A673 (cell line): ENCODE data around the gene FHL2. TPM values are rescaled to one million over a fixed set of nuclear protein-coding genes. Genes with fewer than 3 reads are reported as not detected.

ENCODE experiments used
- BruUV-seq: library from RNA; stranded (reverse); fragments of 400-500 nt; replicated peaks from 2 replicates; lab custom pipeline; 2021; lab: Mats Ljungman, UMichigan
- CTCF ChIA-PET: fragments of 300-600 bp; sonication (Branson Sonifier 250); formaldehyde crosslinking; loops from one replicate; lab custom pipeline; 2022; ENCODE audit warnings: antibody characterized with exemption; lab: Charles Lee
- POLR2A ChIA-PET: fragments of 300-600 bp; sonication (Branson Sonifier 250); formaldehyde crosslinking; loops from one replicate; lab custom pipeline; 2022; ENCODE audit warnings: antibody characterized with exemption; ENCODE audit not compliant: low non-redundant PET; lab: Charles Lee
- DNase-seq: peaks from one replicate; pipeline ENCODE4 v3.0.0-alpha.2; 2015; ENCODE audit warnings: low spot score
- H3K27ac ChIP-seq: fragments of 200-600 bp; sonication (generic); 2 replicates; pipeline ENCODE4 v1.5.1; 2016; ENCODE audit warnings: mixed run types, low read depth, mild to moderate bottlenecking, mixed read lengths, antibody characterized with exemption, low read length; ENCODE audit not compliant: poor library complexity, severe bottlenecking
- H3K27me3 ChIP-seq: fragments of 200-600 bp; sonication (generic); replicated peaks from 2 replicates; pipeline ENCODE4 v1.6.1; 2017; ENCODE audit warnings: mixed run types, low read depth, mild to moderate bottlenecking, mixed read lengths, antibody characterized with exemption, low read length; ENCODE audit not compliant: insufficient read depth, poor library complexity
- H3K36me3 ChIP-seq: fragments of 200-600 bp; sonication (generic); 2 replicates; pipeline ENCODE4 v1.6.1; 2016; ENCODE audit warnings: mixed run types, mild to moderate bottlenecking, mixed read lengths, antibody characterized with exemption, low read length; ENCODE audit not compliant: insufficient read depth, poor library complexity, severe bottlenecking
- H3K4me1 ChIP-seq: fragments of 200-600 bp; sonication (generic); 2 replicates; pipeline ENCODE4 v1.6.1; 2017; ENCODE audit warnings: mixed run types, mild to moderate bottlenecking, mixed read lengths, antibody characterized with exemption, low read length; ENCODE audit not compliant: insufficient read depth, poor library complexity, severe bottlenecking
- H3K4me3 ChIP-seq: fragments of 200-600 bp; sonication (generic); 2 replicates; pipeline ENCODE4 v1.5.1; 2016; ENCODE audit warnings: low read depth, mixed run types, mild to moderate bottlenecking, mixed read lengths, low read length; ENCODE audit not compliant: poor library complexity, severe bottlenecking
- H3K9me3 ChIP-seq: fragments of 200-600 bp; sonication (generic); 2 replicates; pipeline ENCODE4 v1.6.1; 2016; ENCODE audit warnings: mixed run types, low read depth, mild to moderate bottlenecking, mixed read lengths, antibody characterized with exemption, low read length; ENCODE audit not compliant: poor library complexity, severe bottlenecking
- CTCF ChIP-seq: fragments of 300-800, 200-600 bp; sonication (generic); conservative IDR thresholded peaks from 2 replicates; pipeline ENCODE4 v1.5.1; 2017; ENCODE audit warnings: low read depth, mild to moderate bottlenecking, antibody characterized with exemption, low read length, moderate library complexity, mixed read lengths
- EZH2 ChIP-seq: fragments of 200-600 bp; sonication (generic); IDR thresholded peaks from 2 replicates; pipeline ENCODE4 v1.6.1; 2017; ENCODE audit warnings: borderline replicate concordance, low read depth, mild to moderate bottlenecking, mixed read lengths, antibody characterized with exemption, low read length; ENCODE audit not compliant: poor library complexity, severe bottlenecking
- intact Hi-C: fragments of 100-400 bp; cut with micrococcal nuclease; formaldehyde crosslinking; loops from one replicate; pipeline ENCODE4 v1.10.0; 2022; ENCODE audit not compliant: unreplicated experiment
- total RNA-seq: library from RNA; stranded (reverse); gene quantifications from 2 replicates; pipeline ENCODE4 v1.2.3, GENCODE V29; 2021

Gene FHL2
- total RNA-seq, 1 experiment from 2014 or later = 4.7 TPM

- intact Hi-C loops = no loop called here
- DNase-seq = no peak
- Histone ChIP-seq H3K4me1 (peaks cover 5% of the 10 kb centered on the region), H3K4me3 (no peak overlapping the region), H3K9me3 (no peaks in the 10 kb centered on the region), H3K36me3 (no peaks in the 10 kb centered on the region), H3K27ac (no peak overlapping the region), H3K27me3 (no peaks in the 10 kb centered on the region)
- TF ChIP-seq EZH2 (no peak), CTCF (no peak)
- CTCF ChIA-PET = no interaction called here
- POLR2A ChIA-PET = no interaction called here
- no TSS peak for BruUV-seq
Measured at GRCh38 chr2:105317937-105318336, 80.9 kb downstream of the FHL2 start.

DNA sequence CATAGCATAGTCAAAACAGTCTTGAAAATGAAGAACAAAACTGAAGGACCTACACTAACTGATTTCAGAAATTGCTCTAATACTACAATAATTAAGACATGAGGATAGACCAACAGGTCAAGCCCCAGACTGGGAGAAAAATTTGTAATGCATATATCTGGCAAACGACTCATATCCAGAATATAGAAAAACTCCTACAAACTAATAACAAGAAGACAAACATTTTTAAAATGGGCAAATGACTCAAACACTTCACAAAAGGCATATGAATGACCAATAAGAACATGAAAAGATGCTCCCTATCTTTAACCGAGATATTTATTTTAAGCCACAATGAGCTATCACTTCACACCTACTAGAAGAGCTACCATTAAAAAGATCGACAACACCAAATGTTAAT, 83.5 kb downstream of the FHL2 start:
- intact Hi-C loops = no loop called here
- Histone ChIP-seq H3K9me3 (no peaks in the 10 kb centered on the region), H3K4me3 (no peak overlapping the region), H3K4me1 (no peaks in the 10 kb centered on the region), H3K27me3 (no peaks in the 10 kb centered on the region), H3K27ac (no peak overlapping the region), H3K36me3 (no peaks in the 10 kb centered on the region)
- no peak for DNase-seq
- POLR2A ChIA-PET = interaction anchor here (0.5 kb wide), 1 partner anchor 90 kb away, joined by 12 read pairs; no protein-coding TSS in a partner anchor
- CTCF ChIA-PET = no interaction called here
- BruUV-seq = no TSS peak
- no peak for TF ChIP-seq CTCF
- no peak for TF ChIP-seq EZH2

GRCh38 chr2:105313877-105314276, 85.0 kb downstream of the FHL2 start:
- intact Hi-C loops = no loop called here
- TF ChIP-seq CTCF (no peak), EZH2 (no peak)
- no peaks in the 10 kb centered on the region for H3K9me3 ChIP-seq
- H3K27ac ChIP-seq = no peak overlapping the region
- CTCF ChIA-PET = no interaction called here
- no peak for DNase-seq
- H3K4me1 ChIP-seq = no peaks in the 10 kb centered on the region
- no peaks in the 10 kb centered on the region for H3K27me3 ChIP-seq
- no TSS peak for BruUV-seq
- no peaks in the 10 kb centered on the region for H3K36me3 ChIP-seq
- no peak overlapping the region for H3K4me3 ChIP-seq
- POLR2A ChIA-PET = no interaction called here

Other genes starting within 250 kb of the FHL2 start
- not detected in 2 replicates for gene GPR45, start 157.3 kb downstream of the FHL2 start, total RNA-seq
- gene TGFBRAP1, start 69.3 kb downstream of the FHL2 start, total RNA-seq = 22.8 and 24.8 TPM in 2 replicates
- gene C2orf49, start 61.5 kb downstream of the FHL2 start, total RNA-seq = 21.5 and 24.8 TPM in 2 replicates